ENCODE results near the gene CHRNA9. TPM values are rescaled to one million over a fixed set of nuclear protein-coding genes. Genes with fewer than 3 reads are reported as not detected.
A peak's percentile ranks its signal among the peaks of the same experiment; 100 is the strongest.

Gene CHRNA9
- polyA plus RNA-seq, 1 donor (not counting 4 experiments of a cell fraction or from before 2014, with no cell fraction given): 0.03 TPM

DNA sequence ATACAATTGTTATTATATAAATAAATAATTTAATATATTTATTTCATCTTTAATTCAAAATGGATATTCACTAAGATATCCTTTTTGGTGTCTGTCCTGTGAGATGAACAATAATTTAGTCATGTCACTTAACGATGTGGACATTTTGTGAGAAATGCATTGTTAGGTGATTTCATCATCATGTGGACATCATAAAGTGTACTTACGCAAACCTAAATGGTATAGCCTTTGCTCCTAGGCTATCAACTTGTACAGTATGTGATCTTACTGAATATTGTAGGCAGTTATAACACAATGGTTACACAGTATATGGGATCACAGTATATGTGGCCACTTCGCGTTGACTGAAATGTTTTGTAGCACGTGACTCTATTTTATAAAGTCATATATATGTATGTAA lies 20.2 kb upstream of the CHRNA9 start:
- Histone ChIP-seq H3K4me3 (ENCODE audit: control insufficient read depth in 2 of 3, extremely low read depth in 1 of 3, insufficient read depth in 2 of 3, low read depth in 1 of 3, low read length in 3 of 3) (no peak overlapping the region), H3K4me2 (ENCODE audit: control insufficient read depth, extremely low read depth, insufficient read depth, low read depth, low read length) (no peak overlapping the region), H2AFZ (ENCODE audit: control insufficient read depth, low read length) (no peak overlapping the region), H3K4me1 (ENCODE audit: control insufficient read depth, extremely low read depth, insufficient read depth, low read length) (peaks cover 15% of the 10 kb centered on the region), H3K79me2 (ENCODE audit: control insufficient read depth, insufficient read depth, low read length) (no peaks in the 10 kb centered on the region), H3K9me3 (ENCODE audit: control insufficient read depth, low read depth, low read length) (no peaks in the 10 kb centered on the region), H3K9me1 (ENCODE audit: control insufficient read depth, extremely low read depth, insufficient read depth, low read length) (no peaks in the 10 kb centered on the region), H3K27me3 (ENCODE audit: control insufficient read depth, extremely low read depth, insufficient read depth, low read length) (no peaks in the 10 kb centered on the region), H3K36me3 (ENCODE audit: control insufficient read depth in 2 of 2, extremely low read depth in 1 of 2, insufficient read depth in 2 of 2, low read length in 2 of 2) (no peaks in the 10 kb centered on the region), H3K9ac (ENCODE audit: control insufficient read depth, extremely low read depth, insufficient read depth, low read length) (no peak overlapping the region), H3K27ac (ENCODE audit: control insufficient read depth, insufficient read depth, low read length) (no peak overlapping the region), H4K20me1 (ENCODE audit: control insufficient read depth, extremely low read depth, insufficient read depth, low read length) (no peaks in the 10 kb centered on the region)
- no peak for TF ChIP-seq EZH2 (IDR thresholded peaks at IDR 0.05; ENCODE audit: low read length)
- TF ChIP-seq, protein P1, sequence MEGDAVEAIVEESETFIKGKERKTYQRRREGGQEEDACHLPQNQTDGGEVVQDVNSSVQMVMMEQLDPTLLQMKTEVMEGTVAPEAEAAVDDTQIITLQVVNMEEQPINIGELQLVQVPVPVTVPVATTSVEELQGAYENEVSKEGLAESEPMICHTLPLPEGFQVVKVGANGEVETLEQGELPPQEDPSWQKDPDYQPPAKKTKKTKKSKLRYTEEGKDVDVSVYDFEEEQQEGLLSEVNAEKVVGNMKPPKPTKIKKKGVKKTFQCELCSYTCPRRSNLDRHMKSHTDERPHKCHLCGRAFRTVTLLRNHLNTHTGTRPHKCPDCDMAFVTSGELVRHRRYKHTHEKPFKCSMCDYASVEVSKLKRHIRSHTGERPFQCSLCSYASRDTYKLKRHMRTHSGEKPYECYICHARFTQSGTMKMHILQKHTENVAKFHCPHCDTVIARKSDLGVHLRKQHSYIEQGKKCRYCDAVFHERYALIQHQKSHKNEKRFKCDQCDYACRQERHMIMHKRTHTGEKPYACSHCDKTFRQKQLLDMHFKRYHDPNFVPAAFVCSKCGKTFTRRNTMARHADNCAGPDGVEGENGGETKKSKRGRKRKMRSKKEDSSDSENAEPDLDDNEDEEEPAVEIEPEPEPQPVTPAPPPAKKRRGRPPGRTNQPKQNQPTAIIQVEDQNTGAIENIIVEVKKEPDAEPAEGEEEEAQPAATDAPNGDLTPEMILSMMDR (optimal IDR thresholded peaks at IDR 0.05 in 1 of 3, IDR thresholded peaks at IDR 0.05 in 1 of 3, conservative IDR thresholded peaks at IDR 0.05 in 1 of 3; ENCODE audit: extremely low read depth in 1 of 3, insufficient read depth in 2 of 3, low read length in 3 of 3): no peak
- no peak for DNase-seq (ENCODE audit: low read depth, low spot score)
- dilution Hi-C loops (cut with MboI; ENCODE audit: extremely low pct_ligation_motif_present, low sequenced_read_pairs): no loop called here
- no peak for FAIRE-seq

DNA sequence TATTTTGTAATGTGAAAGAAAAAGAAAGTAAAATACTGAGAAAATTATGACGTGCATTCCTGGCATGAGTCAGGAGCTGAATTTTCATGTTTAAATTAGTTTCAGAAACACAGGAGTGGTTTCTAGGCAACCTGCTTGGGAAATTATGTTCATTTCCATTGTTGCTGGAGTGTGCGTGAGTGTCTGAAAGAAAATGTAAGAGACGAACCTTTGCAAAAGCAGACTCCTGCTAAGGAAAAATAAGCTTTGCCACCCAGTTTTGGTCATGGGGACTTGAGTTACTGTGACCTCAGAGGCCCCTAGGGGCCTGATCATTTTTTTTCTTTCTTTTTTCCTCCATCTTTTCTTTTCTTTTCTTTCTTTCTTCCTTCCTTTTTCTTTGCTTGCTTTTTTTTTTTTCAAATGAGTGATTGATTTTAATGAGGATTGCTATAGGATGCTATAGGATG lies 18.8 kb upstream of the CHRNA9 start:
- no peaks in the 10 kb centered on the region for H3K27me3 ChIP-seq (ENCODE audit: control insufficient read depth, extremely low read depth, insufficient read depth, low read length)
- peak overlapping the region; percentile 89 for H3K27ac ChIP-seq (ENCODE audit: control insufficient read depth, insufficient read depth, low read length)
- H2AFZ ChIP-seq (ENCODE audit: control insufficient read depth, low read length): no peak overlapping the region
- H3K9me1 ChIP-seq (ENCODE audit: control insufficient read depth, extremely low read depth, insufficient read depth, low read length): no peaks in the 10 kb centered on the region
- dilution Hi-C loops (cut with MboI; ENCODE audit: extremely low pct_ligation_motif_present, low sequenced_read_pairs): no loop called here
- DNase-seq (ENCODE audit: low read depth, low spot score) (peak; percentile 46), FAIRE-seq (no peak)
- no peaks in the 10 kb centered on the region for H4K20me1 ChIP-seq (ENCODE audit: control insufficient read depth, extremely low read depth, insufficient read depth, low read length)
- peak overlapping the region; percentile 80 for H3K4me2 ChIP-seq (ENCODE audit: control insufficient read depth, extremely low read depth, insufficient read depth, low read depth, low read length)
- TF ChIP-seq EZH2 (IDR thresholded peaks at IDR 0.05; ENCODE audit: low read length): no peak
- TF ChIP-seq, protein P1 (optimal IDR thresholded peaks at IDR 0.05 in 1 of 3, IDR thresholded peaks at IDR 0.05 in 1 of 3, conservative IDR thresholded peaks at IDR 0.05 in 1 of 3; ENCODE audit: extremely low read depth in 1 of 3, insufficient read depth in 2 of 3, low read length in 3 of 3): no peak
- H3K79me2 ChIP-seq (ENCODE audit: control insufficient read depth, insufficient read depth, low read length): no peaks in the 10 kb centered on the region
- peak overlapping the region; percentile 23 to 64 (median 34) for H3K4me3 ChIP-seq (ENCODE audit: control insufficient read depth in 2 of 3, extremely low read depth in 1 of 3, insufficient read depth in 2 of 3, low read depth in 1 of 3, low read length in 3 of 3)
- no peaks in the 10 kb centered on the region for H3K36me3 ChIP-seq (ENCODE audit: control insufficient read depth in 2 of 2, extremely low read depth in 1 of 2, insufficient read depth in 2 of 2, low read length in 2 of 2)
- peak overlapping the region; percentile 79 for H3K9ac ChIP-seq (ENCODE audit: control insufficient read depth, extremely low read depth, insufficient read depth, low read length)
- no peaks in the 10 kb centered on the region for H3K9me3 ChIP-seq (ENCODE audit: control insufficient read depth, low read depth, low read length)
- H3K4me1 ChIP-seq (ENCODE audit: control insufficient read depth, extremely low read depth, insufficient read depth, low read length): peaks cover 16% of the 10 kb centered on the region

Measured in keratinocyte (primary cell).